IMR-90 (cell line): ENCODE data around the gene OSTM1. TPM values are rescaled to one million over a fixed set of nuclear protein-coding genes. Genes with fewer than 3 reads are reported as not detected.

ENCODE experiments used
- ATAC-seq: fragments of 200-7000 bp; cut with Tn5 transposase; 2 replicates; pipeline ENCODE4 v1.9.1; 2020; ENCODE audit warnings: low read depth, mild to moderate bottlenecking, moderate library complexity
- BruUV-seq: library from RNA; stranded (reverse); fragments of 400-500 nt; replicated peaks from 2 replicates; lab custom pipeline; 2021; lab: Mats Ljungman, UMichigan
- CTCF ChIA-PET: fragments of 300-600 bp; formaldehyde crosslinking; extraction: SDS; loops from one replicate; lab custom pipeline; 2021; ENCODE audit warnings: antibody characterized with exemption; lab: Yijun Ruan, JAX
- POLR2A ChIA-PET: fragments of 300-600 bp; sonication (Branson Sonifier 250); formaldehyde crosslinking; loops from one replicate; lab custom pipeline; 2022; ENCODE audit warnings: antibody characterized with exemption; ENCODE audit not compliant: unreplicated experiment; lab: Charles Lee
- DNase-seq: peaks from one replicate; pipeline ENCODE4 v3.0.0; 2013
- H2AFZ ChIP-seq: replicated peaks from 2 replicates; pipeline ENCODE3; 2013; ENCODE audit warnings: low read length, mild to moderate bottlenecking; ENCODE audit not compliant: poor library complexity
- H2AK5ac ChIP-seq: 2 replicates; pipeline ENCODE4 v1.6.1; 2013; ENCODE audit warnings: low read depth, low read length, inconsistent platforms
- H2AK9ac ChIP-seq: replicated peaks from 2 replicates; pipeline ENCODE3; 2013; ENCODE audit warnings: mild to moderate bottlenecking, low read depth, low read length, moderate library complexity; ENCODE audit not compliant: poor library complexity
- H2BK120ac ChIP-seq: 2 replicates; pipeline ENCODE4 v1.6.1; 2013; ENCODE audit warnings: low read depth, low read length, inconsistent platforms
- H2BK15ac ChIP-seq: 3 replicates; pipeline ENCODE4 v1.6.1; 2013; ENCODE audit warnings: low read depth, low read length, inconsistent platforms
- H2BK20ac ChIP-seq: 2 replicates; pipeline ENCODE4 v1.6.1; 2013; ENCODE audit warnings: low read depth, mild to moderate bottlenecking, inconsistent platforms, low read length, moderate library complexity
- H2BK5ac ChIP-seq: 2 replicates; pipeline ENCODE4 v1.6.1; 2013; ENCODE audit warnings: mild to moderate bottlenecking, low read depth, low read length, inconsistent platforms; ENCODE audit not compliant: poor library complexity, severe bottlenecking
- H3K14ac ChIP-seq: replicated peaks from 2 replicates; pipeline ENCODE4 v1.6.1; 2013; ENCODE audit warnings: low read depth, low read length, inconsistent platforms
- H3K18ac ChIP-seq: 2 replicates; pipeline ENCODE4 v1.6.1; 2013; ENCODE audit warnings: low read depth, low read length, control low read depth
- H3K23ac ChIP-seq: 2 replicates; pipeline ENCODE4 v1.6.1; 2013; ENCODE audit warnings: low read depth, low read length, inconsistent platforms
- H3K27ac ChIP-seq: 2 replicates; pipeline ENCODE4 v1.5.1; 2013; ENCODE audit warnings: mild to moderate bottlenecking, control low read depth, low read length; ENCODE audit not compliant: insufficient read depth
- H3K27me3 ChIP-seq: 2 replicates; pipeline ENCODE4 v1.6.1; 2013; ENCODE audit warnings: low read length; ENCODE audit not compliant: control insufficient read depth, insufficient read depth
- H3K36me3 ChIP-seq: 2 replicates; pipeline ENCODE4 v1.6.1; 2013; ENCODE audit warnings: low read length, mixed read lengths; ENCODE audit not compliant: control insufficient read depth, insufficient read depth
- H3K4ac ChIP-seq: 2 replicates; pipeline ENCODE4 v1.6.1; 2013; ENCODE audit warnings: low read depth, low read length, inconsistent platforms
- H3K4me1 ChIP-seq: 2 replicates; pipeline ENCODE4 v1.6.1; 2013; ENCODE audit warnings: low read length, mixed read lengths; ENCODE audit not compliant: control insufficient read depth, insufficient read depth
- H3K4me2 ChIP-seq: 2 replicates; pipeline ENCODE4 v1.6.1; 2013; ENCODE audit warnings: low read depth, mild to moderate bottlenecking, control low read depth, low read length, moderate library complexity
- H3K4me3 ChIP-seq: 2 replicates; pipeline ENCODE4 v1.5.1; 2013; ENCODE audit warnings: low read depth, mild to moderate bottlenecking, control low read depth, low read length, moderate library complexity; ENCODE audit not compliant: insufficient read depth
- H3K56ac ChIP-seq: 2 replicates; pipeline ENCODE4 v1.6.1; 2013; ENCODE audit warnings: low read length, inconsistent platforms; ENCODE audit not compliant: insufficient read depth; ENCODE audit errors: extremely low read depth
- H3K79me1 ChIP-seq, 2 experiments: 2 replicates each; pipeline ENCODE4 v1.6.1; 2013; ENCODE audit warnings: low read length in 2 of 2, inconsistent platforms in 1 of 2, low read depth in 1 of 2
- H3K9ac ChIP-seq: 2 replicates; pipeline ENCODE4 v1.6.1; 2013; ENCODE audit warnings: low read depth, low read length, control low read depth
- H3K9me1 ChIP-seq: 2 replicates; pipeline ENCODE4 v1.6.1; 2013; ENCODE audit warnings: low read length, inconsistent platforms; ENCODE audit not compliant: insufficient read depth
- H3K9me3 ChIP-seq: 2 replicates; pipeline ENCODE4 v1.6.1; 2013; ENCODE audit warnings: low read length; ENCODE audit not compliant: control insufficient read depth, insufficient read depth
- H4K20me1 ChIP-seq: 2 replicates; pipeline ENCODE4 v1.6.1; 2013; ENCODE audit warnings: low read length, inconsistent platforms; ENCODE audit not compliant: insufficient read depth
- H4K5ac ChIP-seq: 2 replicates; pipeline ENCODE4 v1.6.1; 2013; ENCODE audit warnings: mild to moderate bottlenecking, low read depth, low read length, control low read depth
- H4K8ac ChIP-seq, 2 experiments: 2 replicates each; pipeline ENCODE4 v1.6.1; 2013; ENCODE audit warnings: low read depth in 2 of 2, low read length in 2 of 2, control low read depth in 1 of 2, inconsistent platforms in 1 of 2
- H4K91ac ChIP-seq: 2 replicates; pipeline ENCODE4 v1.6.1; 2013; ENCODE audit warnings: low read depth, low read length, inconsistent platforms; ENCODE audit not compliant: insufficient read depth
- BHLHE40 ChIP-seq: fragments of 150-350 bp; IDR thresholded peaks from 2 replicates; pipeline ENCODE4 v1.6.1; 2016; ENCODE audit warnings: mild to moderate bottlenecking, low read depth, low read length
- CEBPB ChIP-seq: IDR thresholded peaks from 2 replicates; pipeline ENCODE4 v1.6.1; 2012; ENCODE audit warnings: low read depth, low read length, improper control_type of control experiment
- CHD1 ChIP-seq: IDR thresholded peaks from 2 replicates; pipeline ENCODE4 v1.6.1; 2012; ENCODE audit warnings: low read depth, low read length, improper control_type of control experiment
- ELK1 ChIP-seq: fragments of 150-350 bp; IDR thresholded peaks from 2 replicates; pipeline ENCODE4 v1.6.1; 2016; ENCODE audit warnings: low read depth, mild to moderate bottlenecking, low read length, moderate library complexity, borderline replicate concordance
- MAFK ChIP-seq: IDR thresholded peaks from 2 replicates; pipeline ENCODE4 v1.6.1; 2012; ENCODE audit warnings: low read depth, low read length, improper control_type of control experiment
- MXI1 ChIP-seq: IDR thresholded peaks from 2 replicates; pipeline ENCODE4 v1.6.1; 2012; ENCODE audit warnings: low read depth, mild to moderate bottlenecking, low read length, moderate library complexity, borderline replicate concordance
- RAD21 ChIP-seq: IDR thresholded peaks from 2 replicates; pipeline ENCODE4 v1.6.1; 2012; ENCODE audit warnings: low read length, improper control_type of control experiment
- WGBS, 2 experiments: methylation state at CpG; one replicate each; pipeline versions ENCODE4 v1.1.5 to v1.1.7; 2013; ENCODE audit warnings: missing lambda C conversion rate in 2 of 2; ENCODE audit not compliant: insufficient read length in 1 of 2; ENCODE audit errors: extremely low coverage in 2 of 2; 5-methylcytosine and 5-hydroxymethylcytosine counted together
- dilution Hi-C: fragments of 300-500 bp; cut with HindIII; formaldehyde crosslinking; loops from one replicate; pipeline ENCODE4 v1.14.3; 2018; ENCODE audit warnings: low sequenced_read_pairs; ENCODE audit not compliant: unreplicated experiment
- in situ Hi-C: fragments of 300-500 bp; cut with MboI; formaldehyde crosslinking; loops from 3 replicates; pipeline ENCODE4 v1.14.3; 2019; ENCODE audit warnings: low sequenced_read_pairs, inconsistent platforms, mixed read lengths
- intact Hi-C: fragments of 100-400 bp; cut with micrococcal nuclease; formaldehyde crosslinking; loops from 2 replicates; pipeline ENCODE4 v1.10.0; 2022
- polyA plus RNA-seq, 3 experiments: library from polyadenylated mRNA; depleted of rRNA; stranded (reverse); fragments of >200 nt; gene quantifications; 2 replicates each; pipeline ENCODE4 v1.2.3, GENCODE V29; 2012; ENCODE audit warnings: low replicate concordance in 1 of 3
- total RNA-seq: library from RNA; depleted of rRNA; stranded (reverse); fragments of >200 nt; gene quantifications from 2 replicates; pipeline ENCODE4 v1.2.3, GENCODE V29; 2012

The OSTM1 gene
- total and polyA plus RNA-seq, 2 of the 4 experiments (the other 2 are of a cell fraction) = 8.0 to 24.7 TPM

- no peak overlapping the region for H3K23ac ChIP-seq
- H4K8ac ChIP-seq = no peak overlapping the region
- dilution Hi-C loops (no loop called here), in situ Hi-C loops (no loop called here), intact Hi-C loops (no loop called here)
- ATAC-seq (no peak), DNase-seq (no peak)
- H2AK9ac ChIP-seq = no peak overlapping the region
- no peak overlapping the region for H3K4me2 ChIP-seq
- no CpG with 5 or more reads among the region's 3 CpGs for WGBS, 2 experiments
- CTCF ChIA-PET = no interaction called here
- H3K9me1 ChIP-seq = no peaks in the 10 kb centered on the region
- H3K4me3 ChIP-seq = no peak overlapping the region
- H4K20me1 ChIP-seq = no peaks in the 10 kb centered on the region
- H3K9me3 ChIP-seq = no peaks in the 10 kb centered on the region
- H3K4ac ChIP-seq = no peak overlapping the region
- H2BK15ac ChIP-seq = no peak overlapping the region
- no peak overlapping the region for H3K9ac ChIP-seq
- no peak overlapping the region for H4K91ac ChIP-seq
- no peak overlapping the region for H2AK5ac ChIP-seq
- POLR2A ChIA-PET = no interaction called here
- no peak overlapping the region for H3K56ac ChIP-seq
- no peak overlapping the region for H3K18ac ChIP-seq
- no peak overlapping the region for H3K27ac ChIP-seq
- TF ChIP-seq MXI1 (no peak), MAFK (no peak), RAD21 (no peak), CEBPB (no peak), BHLHE40 (no peak), CHD1 (no peak), ELK1 (no peak)
- H3K36me3 ChIP-seq = no peaks in the 10 kb centered on the region
- H3K14ac ChIP-seq = no peak overlapping the region
- no peaks in the 10 kb centered on the region for H3K4me1 ChIP-seq
- H2BK20ac ChIP-seq = no peak overlapping the region
- H3K27me3 ChIP-seq = no peaks in the 10 kb centered on the region
- no peaks in the 10 kb centered on the region for H3K79me1 ChIP-seq
- H2BK5ac ChIP-seq = no peak overlapping the region
- BruUV-seq = no TSS peak
- H2BK120ac ChIP-seq = no peak overlapping the region
- H4K5ac ChIP-seq = no peak overlapping the region
- no peak overlapping the region for H2AFZ ChIP-seq
Measured at GRCh38 chr6:108027056-108027455, 47.5 kb downstream of the OSTM1 start.
